ENCODE measurements around the gene CD19.
"Not testable (repeated sequence)": the region's sequence is repeated elsewhere in the genome, so short reads cannot be mapped to it uniquely, and the experiment has no call there.

CD19 gene

DNA sequence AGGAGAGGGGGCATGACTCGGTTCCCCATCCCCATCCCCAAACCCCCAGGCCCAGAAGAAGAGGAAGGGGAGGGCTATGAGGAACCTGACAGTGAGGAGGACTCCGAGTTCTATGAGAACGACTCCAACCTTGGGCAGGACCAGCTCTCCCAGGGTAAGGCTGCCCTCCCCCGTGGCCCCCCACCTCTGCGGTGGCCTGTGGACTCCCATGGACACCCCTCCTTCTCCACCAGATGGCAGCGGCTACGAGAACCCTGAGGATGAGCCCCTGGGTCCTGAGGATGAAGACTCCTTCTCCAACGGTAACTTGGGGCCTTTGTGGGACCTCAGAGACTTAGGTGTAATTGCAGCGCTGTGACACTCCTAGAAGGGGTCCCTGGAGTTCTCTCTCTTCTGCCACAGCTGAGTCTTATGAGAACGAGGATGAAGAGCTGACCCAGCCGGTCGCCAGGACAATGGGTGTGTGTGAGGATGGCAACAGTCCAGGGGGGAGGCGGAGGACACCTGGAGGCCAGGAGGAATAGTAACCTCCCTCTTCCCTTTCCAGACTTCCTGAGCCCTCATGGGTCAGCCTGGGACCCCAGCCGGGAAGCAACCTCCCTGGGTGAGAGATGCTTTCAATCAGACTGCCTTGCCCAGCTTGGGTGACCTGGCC, 5.6 kb downstream of the CD19 start:
- no peak for DNase-seq

DNA sequence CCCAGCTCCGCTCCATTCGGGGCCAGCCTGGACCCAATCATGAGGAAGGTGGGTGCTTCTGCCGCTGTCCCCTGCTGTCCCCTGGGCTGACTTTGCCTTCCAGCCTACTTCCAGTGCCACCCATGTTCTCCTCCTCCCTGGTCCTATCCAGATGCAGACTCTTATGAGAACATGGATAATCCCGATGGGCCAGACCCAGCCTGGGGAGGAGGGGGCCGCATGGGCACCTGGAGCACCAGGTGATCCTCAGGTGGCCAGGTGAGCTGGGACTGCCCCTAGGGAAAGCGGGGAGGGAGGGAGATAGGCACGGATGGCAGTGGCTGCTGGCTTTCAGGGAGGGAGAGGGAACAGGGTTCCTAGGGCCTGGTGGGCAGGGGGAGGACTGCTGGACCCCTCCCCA, 7.0 kb downstream of the CD19 start:
- no peak for DNase-seq

DNA sequence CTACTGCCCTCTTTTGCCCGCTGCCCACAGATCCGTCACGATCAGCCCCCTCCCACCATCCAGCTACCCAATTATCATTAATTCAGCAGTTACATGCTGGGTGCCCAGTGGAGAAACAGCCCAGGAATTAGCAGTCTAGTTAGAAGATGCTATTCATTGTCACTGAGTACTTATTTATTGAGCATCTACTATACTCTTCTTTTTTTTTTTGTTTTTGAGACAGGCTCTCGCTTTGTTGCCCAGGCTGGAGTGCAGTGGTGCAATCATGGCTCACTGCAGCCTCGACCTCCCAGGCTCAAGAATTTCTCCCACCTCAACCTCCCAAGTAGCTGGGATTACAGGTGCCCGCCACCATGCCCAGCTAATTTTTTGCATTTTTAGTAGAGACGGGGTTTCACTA, 8.1 kb downstream of the CD19 start:
- not testable (repeated sequence) for DNase-seq

DNA sequence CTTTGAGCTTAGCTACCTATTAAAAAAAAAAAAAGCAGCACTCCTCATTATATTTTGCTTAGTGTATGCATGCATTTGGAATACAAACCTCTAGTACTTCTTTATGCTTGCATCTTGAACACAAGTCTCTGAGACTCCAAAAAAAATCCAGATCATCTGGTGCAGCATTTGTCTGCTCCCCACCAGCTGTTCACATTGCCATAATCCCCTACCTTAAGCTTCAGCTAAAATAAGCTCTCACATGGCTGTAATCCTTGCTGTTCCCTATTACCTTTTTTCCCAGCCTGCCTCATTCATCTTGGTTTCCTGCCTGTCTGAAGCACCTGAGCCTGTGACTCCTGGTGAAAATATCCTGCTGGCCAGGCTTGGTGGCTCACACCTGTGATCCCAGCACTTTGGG, 11.5 kb downstream of the CD19 start:
- DNase-seq, result no peak

DNA sequence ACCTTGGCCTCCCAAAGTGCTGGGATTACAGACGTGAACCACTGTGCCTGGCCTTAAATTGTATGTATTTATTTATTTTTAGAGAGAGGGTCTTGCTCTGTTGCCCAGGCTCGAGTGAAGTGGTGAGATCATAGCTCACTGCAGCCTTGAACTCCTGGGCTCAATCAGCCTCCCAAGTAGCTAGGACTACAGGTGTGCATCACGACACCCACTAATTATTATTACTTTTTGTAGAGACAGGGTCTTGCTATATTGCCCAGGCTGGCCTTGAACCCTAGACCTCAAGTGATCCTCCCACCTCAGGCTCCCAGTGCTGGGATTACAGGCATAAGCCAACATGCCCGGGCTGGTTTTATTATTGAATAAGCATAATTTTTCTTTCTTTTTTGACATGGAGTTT, 14.9 kb downstream of the CD19 start:
- no peak for DNase-seq

DNA sequence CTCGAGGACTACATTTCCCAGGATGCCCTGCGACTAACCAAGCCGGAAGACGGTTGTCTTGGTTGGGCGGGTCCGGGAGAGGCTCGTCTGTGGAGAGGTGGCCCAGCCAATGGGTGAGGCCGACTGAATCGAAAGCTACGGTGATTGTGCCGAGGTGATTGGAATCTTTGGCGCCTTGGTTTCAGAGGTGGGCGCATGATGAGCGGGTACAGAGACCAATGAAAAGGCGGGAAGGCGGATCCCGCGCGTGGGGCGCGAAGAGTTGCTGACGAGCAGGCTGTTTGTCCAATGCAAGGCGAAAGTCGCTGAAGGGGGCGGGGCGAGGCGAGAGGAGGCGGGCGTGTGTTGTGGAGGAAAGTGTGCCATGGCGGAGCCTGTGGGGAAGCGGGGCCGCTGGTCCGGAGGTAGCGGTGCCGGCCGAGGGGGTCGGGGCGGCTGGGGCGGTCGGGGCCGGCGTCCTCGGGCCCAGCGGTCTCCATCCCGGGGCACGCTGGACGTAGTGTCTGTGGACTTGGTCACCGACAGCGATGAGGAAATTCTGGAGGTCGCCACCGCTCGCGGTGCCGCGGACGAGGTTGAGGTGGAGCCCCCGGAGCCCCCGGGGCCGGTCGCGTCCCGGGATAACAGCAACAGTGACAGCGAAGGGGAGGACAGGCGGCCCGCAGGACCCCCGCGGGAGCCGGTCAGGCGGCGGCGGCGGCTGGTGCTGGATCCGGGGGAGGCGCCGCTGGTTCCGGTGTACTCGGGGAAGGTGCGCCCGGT, 19.1 kb downstream of the CD19 start, which contains the start of gene NFATC2IP:
Gene NFATC2IP, plus strand, starts transcription at position 290 of the 762 bp plus-strand sequence. Its CDS starts 75 bp downstream, at position 365.
- peak; percentile 97 for DNase-seq

DNA sequence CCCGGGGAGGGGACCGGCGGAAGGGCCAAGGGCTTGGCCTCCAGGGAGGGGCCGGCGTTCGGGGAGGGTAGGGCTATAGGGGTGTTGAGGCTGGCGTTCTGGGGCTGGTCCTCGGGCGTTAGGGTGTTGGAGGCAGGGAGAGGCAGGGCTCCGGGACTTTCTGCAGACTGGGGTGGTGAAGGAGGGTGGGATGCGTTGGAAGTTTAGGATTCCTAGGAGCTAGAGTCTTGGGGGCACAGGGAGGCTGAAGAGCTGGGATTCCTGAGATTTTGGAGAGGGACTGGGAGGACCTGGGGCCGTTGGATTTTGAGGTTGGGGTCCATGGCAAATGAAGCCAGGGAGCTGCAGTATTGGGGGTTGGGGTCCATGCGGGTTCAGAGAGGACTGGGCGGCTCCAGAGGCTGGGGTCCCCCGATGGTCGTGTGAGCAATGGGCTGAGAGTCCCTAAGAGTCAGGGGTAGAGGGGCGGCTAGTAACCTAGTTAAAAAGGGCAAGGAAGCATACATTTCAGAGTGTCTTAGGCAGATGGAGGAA, 19.7 kb downstream of the CD19 start:
- no peak for DNase-seq

DNA sequence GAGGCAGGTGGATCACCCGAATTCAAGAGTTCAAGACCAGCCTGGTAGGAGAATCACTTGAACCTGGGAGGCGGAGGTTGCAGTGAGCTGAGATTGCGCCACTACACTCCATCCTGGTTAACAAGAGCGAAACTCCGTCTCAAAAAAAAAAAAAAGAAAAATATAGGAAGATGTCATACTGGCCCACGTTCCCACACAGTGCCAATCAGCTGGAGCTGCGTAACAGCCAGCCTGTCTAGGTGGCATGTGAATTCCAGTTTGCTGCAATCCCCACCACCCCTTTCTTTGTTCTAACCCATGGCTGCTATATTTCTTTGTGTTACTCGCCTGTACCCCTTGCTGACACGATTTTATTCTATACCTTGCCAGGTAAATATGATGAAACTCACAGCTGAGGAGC, 26.4 kb downstream of the CD19 start:
- no peak for DNase-seq

DNA sequence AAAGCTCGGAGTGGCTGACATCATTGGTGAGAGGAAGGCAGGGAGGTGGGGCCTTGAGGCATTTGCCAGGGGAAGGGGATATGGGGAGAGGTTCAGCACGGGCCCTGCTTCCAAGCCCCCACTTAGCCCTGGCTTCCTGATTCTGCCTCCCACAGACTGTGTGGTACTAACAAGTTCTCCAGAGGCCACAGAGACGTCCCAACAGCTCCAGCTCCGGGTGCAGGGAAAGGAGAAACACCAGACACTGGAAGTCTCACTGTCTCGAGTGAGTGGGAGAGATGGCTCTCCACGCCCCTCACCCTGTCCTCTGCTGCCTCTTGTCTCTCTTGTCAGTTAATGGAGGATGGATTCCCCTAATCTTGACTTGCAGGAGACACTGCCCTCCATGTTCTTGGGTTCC, 27.1 kb downstream of the CD19 start:
- DNase-seq, result no peak

DNA sequence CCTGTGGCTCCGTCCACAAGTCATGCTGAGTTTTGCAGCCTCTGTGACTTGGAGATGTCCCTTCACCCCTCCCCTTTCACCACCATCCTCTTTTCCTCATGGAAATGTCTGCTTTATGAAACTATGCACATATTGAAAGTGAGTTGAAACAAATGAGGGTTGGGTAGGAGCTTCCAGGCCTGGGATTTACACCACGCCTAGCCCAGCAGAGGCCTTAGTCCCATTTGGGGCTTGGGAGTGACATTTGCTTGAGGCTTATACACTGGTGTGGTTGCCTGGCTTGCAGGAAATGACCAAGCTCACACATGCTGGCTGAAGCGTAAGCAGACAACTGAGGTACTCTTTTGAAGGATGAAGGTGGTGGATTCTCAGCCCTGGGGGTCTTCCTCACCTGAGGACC, 32.3 kb downstream of the CD19 start:
- no peak for DNase-seq

DNA sequence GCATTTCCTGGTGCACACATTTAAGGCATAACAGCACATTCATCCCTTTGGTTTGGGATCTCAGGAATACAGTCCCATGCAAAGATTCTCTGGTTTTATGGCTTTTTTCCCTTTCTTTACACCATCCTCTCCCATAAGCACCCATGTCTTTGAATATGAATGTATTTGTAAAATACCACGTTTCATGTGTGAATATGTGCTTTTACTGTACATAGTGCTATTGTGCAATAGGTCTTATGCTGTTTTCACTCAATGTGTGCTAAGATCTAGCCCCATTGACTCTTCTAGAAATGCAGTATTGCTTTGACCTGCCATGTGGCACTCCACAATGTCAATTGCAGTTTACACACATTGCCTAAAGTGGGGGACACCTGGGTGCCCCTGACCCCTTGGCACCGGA, 32.7 kb downstream of the CD19 start:
- DNase-seq, result no peak

DNA sequence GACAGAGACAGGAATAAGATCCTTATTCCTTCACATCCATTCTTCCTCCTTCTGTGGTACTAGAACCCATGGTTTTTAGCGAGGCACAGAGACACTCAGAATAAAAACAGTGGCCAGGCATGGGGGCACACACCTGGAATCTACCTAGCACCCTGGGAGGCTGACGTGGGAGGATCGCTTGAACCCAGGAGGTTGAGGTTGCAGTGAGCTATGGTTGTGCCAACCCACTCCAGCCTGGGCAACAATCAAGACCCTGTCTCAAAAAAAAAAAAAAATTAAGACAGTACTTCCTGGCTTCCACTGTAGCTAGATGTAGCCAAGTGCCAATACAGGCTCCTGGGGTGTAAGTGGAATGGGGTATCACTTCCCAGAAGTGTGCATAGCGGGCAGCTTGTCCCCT, 35.4 kb downstream of the CD19 start:
- DNase-seq, result no peak

DNA sequence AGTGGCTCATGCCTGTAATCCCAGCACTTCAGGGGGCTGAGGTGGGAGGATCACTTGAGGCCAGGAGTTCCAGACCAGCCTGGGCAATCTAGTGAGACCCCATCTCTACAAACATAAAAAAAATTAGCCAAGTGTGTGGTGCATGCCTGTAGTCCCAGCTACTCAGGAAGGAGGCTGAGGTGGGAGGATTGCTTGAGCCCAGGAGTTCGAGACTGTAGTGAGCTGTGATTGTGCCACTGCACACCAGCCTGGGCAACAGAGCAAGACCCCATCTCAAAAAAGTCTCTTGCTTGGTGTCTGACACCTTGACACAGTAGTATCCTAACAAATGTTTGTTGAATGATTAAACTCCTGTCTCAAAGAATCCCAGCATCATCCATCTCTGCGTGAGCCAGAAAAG, 37.9 kb downstream of the CD19 start:
- not testable (repeated sequence) for DNase-seq

DNA sequence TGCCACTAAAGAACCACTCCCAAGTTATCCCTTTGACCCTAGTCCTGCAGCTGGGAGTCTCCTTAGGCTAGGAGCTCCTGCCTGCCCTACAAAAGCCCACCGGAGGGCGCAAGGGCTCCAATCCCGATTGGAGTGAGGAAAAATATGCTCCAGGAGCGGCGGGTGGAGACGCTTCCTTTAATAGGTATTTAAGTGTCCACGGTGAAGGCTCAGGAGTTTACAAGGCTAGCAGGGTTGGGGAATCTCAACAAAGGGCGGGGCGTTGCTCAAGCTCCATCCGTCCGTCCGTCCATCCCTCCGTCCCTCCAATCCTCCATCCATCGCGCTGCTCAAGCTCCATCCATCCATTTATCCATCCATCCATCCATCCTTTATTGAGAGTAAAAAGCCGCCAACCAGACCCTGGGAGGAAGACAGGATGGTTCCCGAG, 42.3 kb downstream of the CD19 start:
- no peak for DNase-seq

DNA sequence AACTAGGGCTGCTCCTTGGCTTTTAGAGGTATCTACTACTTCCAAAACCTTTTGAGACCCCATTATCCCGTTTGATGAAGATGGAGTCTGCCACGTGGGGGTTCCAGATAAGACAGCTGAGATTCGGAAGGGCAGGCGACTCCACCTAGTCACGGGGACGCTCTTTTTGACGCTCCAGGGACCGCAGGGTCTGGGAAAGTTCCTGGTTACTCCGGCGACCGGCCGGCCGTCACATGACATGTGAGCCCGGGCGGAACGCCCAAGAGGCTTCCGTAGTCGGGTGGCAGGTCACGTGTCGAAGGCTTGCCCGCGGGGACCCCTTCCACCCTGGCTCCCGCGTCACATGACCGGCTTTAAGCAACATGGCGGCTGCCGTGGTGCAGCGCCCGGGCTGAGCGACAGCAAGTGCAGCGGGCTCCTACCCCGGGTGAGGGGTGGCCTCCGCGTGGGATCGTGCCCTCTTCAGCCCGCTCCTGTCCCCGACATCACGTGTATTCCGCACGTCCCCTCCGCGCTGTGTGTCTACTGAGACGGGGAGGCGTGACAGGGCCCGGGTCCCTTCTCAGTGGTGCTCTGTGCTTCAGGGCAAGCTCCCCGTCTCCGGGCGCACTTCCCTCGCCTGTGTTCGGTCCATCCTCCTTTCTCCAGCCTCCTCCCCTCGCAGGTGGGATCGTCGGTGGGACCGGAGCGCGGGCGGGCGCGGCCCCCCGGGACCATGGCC, 42.8 kb downstream of the CD19 start, which contains the start of gene SPNS1:
Gene SPNS1, plus strand, starts transcription at position 342 of the 721 bp plus-strand sequence. Its CDS starts 374 bp downstream, at position 716.
- DNase-seq, result peak; percentile 63

DNA sequence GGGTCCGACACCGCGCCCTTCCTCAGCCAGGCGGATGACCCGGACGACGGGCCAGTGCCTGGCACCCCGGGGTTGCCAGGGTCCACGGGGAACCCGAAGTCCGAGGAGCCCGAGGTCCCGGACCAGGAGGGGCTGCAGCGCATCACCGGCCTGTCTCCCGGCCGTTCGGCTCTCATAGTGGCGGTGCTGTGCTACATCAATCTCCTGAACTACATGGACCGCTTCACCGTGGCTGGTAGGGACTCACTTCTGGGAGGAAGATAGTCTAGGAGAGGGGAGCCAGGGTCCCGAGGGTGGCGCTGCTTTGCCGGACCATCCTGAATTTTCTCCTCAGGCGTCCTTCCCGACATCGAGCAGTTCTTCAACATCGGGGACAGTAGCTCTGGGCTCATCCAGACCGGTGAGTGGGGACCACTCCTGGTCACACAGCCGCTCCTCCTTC, 43.4 kb downstream of the CD19 start:
- no peak for DNase-seq

DNA sequence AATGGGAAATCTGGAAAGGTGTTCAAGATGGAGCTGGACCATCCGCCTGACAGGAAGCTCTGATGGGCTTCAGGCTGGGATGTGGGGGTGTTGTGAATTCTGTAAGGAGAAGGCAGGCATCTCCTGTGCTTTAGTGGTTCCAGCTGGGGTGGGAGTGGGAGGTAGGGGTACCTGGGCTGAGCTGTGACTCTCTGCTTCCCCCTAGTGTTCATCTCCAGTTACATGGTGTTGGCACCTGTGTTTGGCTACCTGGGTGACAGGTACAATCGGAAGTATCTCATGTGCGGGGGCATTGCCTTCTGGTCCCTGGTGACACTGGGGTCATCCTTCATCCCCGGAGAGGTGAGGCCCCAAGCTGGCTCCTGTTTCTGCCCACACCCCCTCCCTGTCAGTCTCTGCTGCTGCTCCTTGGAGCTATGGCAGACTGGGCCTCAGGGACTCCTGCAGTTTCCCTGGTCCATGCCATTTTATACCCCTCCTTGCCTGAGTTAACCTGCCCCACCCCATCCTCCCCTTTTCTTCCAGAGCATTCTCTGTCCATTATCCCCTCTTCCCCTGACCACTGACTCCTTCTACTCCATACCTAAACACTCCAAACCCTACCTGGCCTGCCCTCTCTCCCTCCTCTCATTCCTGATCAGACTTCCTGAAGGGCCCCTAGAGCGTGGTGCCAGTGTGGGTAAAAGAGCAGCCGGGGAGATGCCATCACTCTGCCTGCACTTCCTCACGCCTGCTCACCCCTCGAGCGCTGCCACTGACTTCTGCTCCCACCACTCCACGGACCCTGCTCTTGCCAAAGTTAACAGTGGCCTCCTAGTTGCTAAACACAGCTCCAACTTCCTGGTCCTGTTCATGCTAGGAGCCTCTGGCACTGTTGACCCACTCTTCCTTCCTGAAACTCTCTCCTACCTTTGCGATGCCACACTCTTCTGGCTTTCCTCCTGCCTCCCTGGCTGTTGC, 46.2 kb downstream of the CD19 start:
- DNase-seq, result no peak

DNA sequence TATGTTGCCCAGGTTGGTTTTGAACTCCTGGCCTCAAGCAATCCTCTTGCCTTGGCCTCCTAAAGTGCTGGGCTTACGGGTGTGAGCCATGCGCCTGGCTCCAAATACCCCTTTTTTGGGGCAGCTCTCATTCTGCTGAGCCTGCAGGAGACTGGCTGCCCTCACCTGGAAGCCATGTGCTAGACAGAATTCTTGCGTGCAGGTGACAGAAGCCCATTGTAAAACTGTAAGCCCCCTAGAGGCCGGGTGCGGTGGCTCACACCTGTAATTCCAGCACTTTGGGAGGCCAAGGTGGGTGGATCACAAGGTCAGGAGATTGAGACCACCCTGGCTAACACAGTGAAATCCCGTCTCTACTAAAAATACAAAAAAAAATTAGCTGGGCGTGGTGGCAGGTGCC, 48.6 kb downstream of the CD19 start:
- not testable (repeated sequence) for DNase-seq

DNA sequence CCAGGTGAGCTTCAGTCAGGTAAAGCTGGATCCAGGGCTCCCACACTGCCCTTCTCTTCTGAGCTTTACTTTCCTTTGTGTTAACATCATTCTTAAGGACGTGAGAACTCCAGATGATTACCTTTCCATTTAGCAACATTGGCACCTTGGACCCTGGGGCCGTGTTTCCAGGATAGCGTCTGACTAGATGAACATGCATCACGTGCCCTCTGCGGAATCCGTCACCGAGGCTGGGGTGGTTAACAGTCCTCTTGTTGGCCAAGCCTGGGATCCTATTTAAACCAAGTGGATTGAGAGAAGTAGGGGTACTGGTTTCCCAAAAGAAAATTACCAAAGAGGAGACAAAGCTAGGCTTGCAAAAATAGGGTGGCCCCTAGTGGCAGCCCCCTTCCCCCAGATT, 49.2 kb downstream of the CD19 start:
- no peak for DNase-seq

DNA sequence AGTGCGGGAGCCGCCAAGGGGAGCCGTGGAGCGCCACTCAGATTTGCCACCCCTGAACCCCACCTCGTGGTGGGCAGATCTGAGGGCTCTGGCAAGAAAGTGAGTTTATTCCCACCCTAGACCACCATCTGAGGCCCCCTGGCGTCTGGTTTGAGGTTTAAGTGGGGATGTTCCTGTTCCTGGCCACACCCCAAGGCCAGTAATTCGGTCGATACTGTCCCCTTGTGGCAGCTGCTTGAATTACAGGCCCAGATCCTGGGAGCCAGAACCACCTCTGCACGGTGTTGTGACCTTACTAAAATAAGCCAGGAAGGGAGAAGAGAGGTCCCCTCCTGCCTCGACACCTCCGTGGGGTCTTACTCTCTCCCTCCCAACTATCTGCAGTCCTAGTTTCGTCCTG, 49.7 kb downstream of the CD19 start:
- no peak for DNase-seq

DNA sequence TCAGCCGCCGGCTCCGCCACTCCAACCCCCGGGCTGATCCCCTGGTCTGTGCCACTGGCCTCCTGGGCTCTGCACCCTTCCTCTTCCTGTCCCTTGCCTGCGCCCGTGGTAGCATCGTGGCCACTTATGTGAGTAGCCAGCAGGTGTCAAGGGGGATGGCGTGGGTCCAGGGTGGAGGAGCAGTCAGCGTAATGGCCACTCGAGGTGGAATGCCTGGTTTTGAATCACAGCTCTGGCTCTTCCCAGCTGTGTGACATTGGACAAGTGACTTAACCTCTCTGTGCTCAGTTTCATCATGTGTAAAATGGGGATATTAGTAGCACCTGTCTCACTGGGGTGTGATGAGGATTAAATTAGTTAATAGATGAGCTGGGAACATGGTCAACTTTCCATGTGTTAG, 50.6 kb downstream of the CD19 start:
- no peak for DNase-seq

DNA sequence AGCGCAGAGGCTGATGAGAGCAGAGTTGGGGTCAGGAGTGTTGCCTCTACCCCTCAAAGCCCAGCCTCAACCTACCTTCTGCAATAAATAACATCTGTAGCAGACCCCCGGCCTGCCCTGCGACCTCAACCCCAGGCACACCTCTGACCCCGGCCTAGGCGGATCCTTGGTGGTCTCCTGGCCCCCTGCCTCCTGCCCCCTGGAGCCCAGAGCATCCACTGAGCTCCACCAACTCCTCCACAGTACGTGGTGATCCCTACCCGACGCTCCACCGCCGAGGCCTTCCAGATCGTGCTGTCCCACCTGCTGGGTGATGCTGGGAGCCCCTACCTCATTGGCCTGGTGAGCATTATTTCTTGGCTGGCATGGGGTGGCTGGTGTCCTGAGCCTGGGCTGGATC, 51.2 kb downstream of the CD19 start:
- DNase-seq, result no peak
